ENCODE results near the gene ADAMTS14.

ADAMTS14 gene

DNA sequence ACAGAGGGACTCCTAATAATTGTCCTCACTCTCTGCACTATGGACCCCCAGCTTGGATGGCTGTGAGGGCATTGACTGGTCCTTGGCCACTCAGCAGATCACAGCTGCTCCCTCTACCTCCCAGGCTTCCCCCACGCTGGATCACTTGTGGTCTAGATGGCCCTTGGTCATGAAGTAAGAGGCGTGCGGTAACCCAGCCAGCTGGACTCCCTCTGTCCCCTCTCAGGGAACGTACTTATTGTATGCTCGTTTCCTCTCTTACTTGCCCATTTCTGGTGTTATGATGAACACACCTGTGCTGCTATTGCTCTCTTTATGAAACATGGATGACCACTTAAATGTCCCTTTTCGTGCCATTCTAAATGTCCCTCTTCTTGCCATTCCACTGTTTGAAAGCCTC lies 19.3 kb downstream of the ADAMTS14 start:
- Mint-ChIP-seq H3K4me1 (no peaks in the 10 kb centered on the region), H3K36me3 (no peaks in the 10 kb centered on the region), H3K4me3 (no peak overlapping the region), H3K27ac (no peak overlapping the region), H3K27me3 (peaks cover 7% of the 10 kb centered on the region), H3K9me3 (no peaks in the 10 kb centered on the region)
- no peak for ATAC-seq

DNA sequence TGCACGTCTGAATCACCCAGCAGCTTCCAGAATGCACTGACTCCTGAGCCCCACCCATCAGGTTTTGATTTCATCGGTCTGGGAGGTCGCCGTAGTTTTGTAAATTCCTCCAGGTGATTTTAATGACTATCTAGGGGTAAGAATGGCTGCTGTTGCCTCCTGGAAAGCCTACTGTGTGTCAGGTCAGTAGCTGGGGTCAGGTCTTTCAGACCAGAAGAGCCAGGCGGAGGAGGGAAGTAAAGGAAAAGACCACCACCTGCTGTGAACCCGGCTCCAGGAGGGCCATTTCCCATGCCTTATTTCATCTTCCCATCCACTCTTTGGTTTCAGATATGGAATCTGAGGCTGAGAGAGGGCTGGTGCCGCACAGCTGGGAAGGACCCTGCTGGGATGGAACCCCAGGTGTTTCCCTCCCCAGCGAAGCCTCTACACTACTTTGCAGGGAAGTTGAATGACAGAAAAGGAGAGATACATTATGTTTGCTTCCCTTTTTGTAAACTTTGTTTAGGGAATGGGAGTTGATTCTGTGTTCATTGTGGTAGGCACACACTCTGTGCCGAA lies 19.8 kb downstream of the ADAMTS14 start:
- peaks cover 7% of the 10 kb centered on the region for H3K27me3 Mint-ChIP-seq
- no peaks in the 10 kb centered on the region for H3K4me1 Mint-ChIP-seq

DNA sequence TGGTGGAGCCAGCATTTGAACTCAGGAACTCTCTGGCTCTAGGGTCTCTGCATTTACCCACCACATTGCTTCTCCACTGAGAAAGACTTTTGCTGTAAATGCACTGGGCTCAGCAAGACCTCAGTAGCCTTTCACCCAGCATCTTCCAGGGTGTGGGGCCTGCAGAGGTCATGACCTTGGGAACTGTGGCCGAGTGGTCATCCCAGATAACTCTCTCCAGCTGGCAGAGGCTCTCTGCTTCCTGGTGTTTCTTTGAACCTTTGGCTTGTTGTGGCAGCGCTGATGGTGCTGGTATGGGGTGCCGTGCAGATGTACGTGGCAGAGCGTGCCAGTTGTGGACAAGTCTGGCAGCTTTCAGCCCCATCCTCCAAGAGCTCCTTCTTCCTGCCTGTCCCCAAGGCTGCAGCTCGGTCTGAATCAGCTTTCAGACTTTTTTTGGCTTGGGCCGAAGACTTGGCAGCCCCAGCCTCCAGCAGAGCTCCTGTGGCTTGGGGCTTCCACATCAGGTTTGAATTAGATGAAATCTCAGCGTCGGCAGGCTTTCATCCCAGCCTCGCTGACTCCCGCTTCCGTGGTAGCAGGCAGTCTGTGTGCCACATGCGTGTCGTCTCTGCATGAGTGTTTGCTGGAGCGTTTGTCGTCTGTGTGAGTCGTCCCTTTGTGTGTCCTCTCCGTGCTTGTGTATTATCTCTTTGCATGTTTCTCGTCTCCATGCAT lies 21.5 kb downstream of the ADAMTS14 start:
- Mint-ChIP-seq H3K36me3 (no peaks in the 10 kb centered on the region), H3K27me3 (peaks cover 7% of the 10 kb centered on the region), H3K9me3 (no peaks in the 10 kb centered on the region), H3K4me3 (no peak overlapping the region), H3K4me1 (no peaks in the 10 kb centered on the region), H3K27ac (no peak overlapping the region)
- ATAC-seq: no peak

More for the DNA sequence above, 19.8 kb downstream of the ADAMTS14 start:
- H3K4me3 Mint-ChIP-seq: no peak overlapping the region
- H3K36me3 Mint-ChIP-seq: no peaks in the 10 kb centered on the region
- no peak for ATAC-seq
- no peaks in the 10 kb centered on the region for H3K9me3 Mint-ChIP-seq
- H3K27ac Mint-ChIP-seq: no peak overlapping the region

DNA sequence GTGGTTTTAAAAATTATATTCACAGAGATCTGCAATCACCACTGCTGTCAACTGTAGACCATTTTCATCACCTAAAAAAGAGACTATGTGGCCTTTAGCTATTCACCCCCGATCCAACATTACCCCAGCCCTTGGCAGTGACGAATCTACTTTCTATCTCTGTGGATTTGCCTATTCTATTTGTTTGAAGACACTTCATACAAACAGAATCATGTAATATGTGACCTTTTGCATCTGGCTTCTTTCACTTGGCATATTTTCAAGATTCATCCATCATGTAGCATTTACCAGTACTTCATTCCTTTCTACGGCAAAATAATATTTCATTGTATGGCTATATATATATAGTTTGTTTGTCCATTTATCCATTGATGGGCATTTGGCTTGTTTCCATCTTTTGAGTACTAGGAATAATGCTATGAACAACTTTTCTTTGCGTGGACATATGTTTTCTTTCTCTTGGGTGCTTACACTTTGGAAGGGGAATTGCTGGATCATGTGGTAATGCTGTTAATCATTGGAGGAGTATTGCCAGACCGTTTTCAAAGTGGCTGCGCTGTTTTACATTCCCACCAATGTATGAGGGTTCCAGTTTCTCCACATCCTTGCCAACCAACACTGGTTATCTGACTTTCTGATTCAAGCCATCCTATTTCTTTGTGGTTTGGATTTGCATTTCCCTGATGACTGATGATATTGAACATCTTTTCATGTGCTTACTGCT lies 22.3 kb downstream of the ADAMTS14 start:
- Mint-ChIP-seq H3K4me1 (no peaks in the 10 kb centered on the region), H3K4me3 (no peak overlapping the region), H3K27me3 (peaks cover 7% of the 10 kb centered on the region), H3K36me3 (no peaks in the 10 kb centered on the region), H3K27ac (no peak overlapping the region), H3K9me3 (no peaks in the 10 kb centered on the region)
- no peak for ATAC-seq

DNA sequence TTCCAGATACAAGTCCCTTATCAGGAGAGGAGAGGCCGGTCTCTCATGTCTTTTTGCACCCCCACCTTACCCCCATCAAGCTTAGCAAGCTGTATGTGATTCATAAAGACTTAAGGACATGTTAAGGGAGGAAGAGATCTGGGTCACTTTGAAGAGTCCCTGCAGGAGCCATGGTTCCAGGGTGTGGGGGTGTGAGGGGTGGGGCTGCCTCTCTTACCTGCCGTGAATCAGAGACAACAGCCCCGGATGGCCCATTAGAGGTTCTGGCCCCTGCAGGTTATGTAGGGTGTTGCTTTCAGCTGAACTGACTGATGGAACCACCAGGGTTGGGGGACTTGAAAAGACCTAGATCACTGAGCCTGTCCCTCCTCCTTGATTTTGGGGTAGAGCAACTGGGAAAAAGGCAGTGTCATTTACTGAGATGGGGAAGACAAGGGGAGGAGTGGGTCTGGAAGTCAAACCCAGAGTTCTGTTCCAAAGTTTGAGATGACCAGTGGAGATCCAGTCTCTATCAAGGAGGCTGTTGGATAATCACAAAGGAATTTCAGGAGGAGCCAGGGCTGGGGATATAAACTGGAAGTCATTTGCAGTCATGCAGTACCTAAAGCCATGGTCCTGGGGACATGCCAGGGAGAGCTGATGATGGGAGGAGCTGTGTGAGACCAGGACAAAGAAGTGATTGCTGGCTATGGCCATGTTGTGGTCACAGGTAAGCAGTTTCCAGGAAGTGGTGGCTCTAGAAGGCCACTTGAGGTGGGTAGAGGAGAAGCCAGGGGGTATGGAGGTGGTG lies 23.1 kb downstream of the ADAMTS14 start:
- Mint-ChIP-seq H3K9me3 (no peaks in the 10 kb centered on the region), H3K27ac (no peak overlapping the region), H3K27me3 (peaks cover 7% of the 10 kb centered on the region), H3K4me1 (no peaks in the 10 kb centered on the region), H3K4me3 (no peak overlapping the region), H3K36me3 (no peaks in the 10 kb centered on the region)
- ATAC-seq: no peak

DNA sequence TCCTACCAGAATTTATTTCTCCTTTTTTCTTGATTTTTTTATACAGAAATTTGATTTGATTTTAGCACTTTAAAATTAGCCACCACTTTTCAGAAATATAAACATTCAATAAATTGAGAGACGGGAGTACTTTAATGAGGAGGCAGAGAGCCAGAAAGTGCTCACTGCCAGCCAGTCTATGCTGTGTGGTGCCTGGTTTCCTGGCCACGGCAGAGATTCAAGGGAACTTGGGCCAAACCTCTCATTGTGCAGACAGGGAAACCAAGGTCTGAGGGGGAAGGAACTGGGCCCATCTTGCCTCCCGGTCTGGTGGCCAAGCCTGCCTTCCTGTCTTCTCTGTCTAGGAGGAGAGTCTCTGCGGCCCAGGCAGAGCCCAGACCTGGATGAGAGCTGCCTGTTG lies 25.9 kb downstream of the ADAMTS14 start:
- Mint-ChIP-seq H3K27ac (no peak overlapping the region), H3K4me1 (no peaks in the 10 kb centered on the region), H3K27me3 (no peaks in the 10 kb centered on the region), H3K9me3 (no peaks in the 10 kb centered on the region), H3K4me3 (no peak overlapping the region), H3K36me3 (no peaks in the 10 kb centered on the region)
- ATAC-seq: no peak

DNA sequence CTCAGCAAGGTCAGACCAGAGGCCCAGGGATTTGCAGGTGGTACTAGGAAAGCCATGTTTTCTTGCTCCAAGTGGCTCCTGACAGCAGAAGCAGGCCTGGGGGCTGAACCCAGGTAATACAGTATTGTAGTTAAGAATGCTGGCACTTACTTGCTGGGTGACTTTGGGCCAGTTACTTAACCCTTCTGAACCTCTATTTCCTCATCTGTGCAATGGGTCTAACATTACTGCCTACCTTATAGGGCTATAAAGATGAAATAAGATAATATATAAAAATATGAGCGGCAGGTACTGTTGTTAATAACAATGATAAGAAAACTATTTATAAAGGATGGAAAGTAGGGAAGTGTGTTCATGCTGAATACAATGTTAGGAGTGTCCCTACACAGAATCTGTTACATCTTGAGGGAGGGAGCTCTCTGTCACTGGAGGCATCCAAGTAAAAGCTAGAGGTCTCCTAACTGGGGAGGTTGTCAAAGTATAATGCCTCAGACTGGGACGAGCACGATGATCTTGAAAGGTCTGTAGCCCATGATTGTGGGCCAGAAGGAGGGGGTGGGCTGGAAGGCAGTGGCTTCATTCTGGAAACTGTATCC lies 26.9 kb downstream of the ADAMTS14 start:
- no peaks in the 10 kb centered on the region for H3K9me3 Mint-ChIP-seq
- H3K36me3 Mint-ChIP-seq: no peaks in the 10 kb centered on the region
- H3K27ac Mint-ChIP-seq: no peak overlapping the region

DNA sequence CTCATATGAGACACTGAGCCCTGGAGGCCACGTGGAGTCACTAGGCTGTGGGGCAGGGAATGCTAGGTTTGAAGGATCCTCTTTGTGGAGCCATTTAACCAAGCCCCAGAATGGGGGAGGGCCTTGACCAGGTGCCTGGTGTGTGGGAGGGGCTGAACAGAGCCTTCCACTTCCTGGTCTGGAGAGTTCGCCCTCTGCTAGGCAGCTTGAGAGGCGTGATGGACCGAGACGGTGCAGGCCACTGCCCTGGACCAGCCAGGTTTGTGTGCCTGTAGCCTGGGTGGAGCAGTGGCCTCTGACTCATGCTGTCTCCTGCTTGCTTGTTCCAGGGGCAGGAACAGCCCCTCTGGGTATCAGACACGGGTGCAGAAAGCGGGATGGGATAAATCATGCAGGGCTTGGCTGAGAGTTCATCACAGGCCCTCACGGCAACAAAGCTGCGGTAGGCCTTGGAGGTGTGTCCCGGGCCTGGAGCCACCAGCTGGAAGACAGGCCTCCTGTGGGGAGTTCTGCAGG lies 27.4 kb downstream of the ADAMTS14 start:
- no peaks in the 10 kb centered on the region for H3K36me3 Mint-ChIP-seq
- no peak for ATAC-seq
- H3K9me3 Mint-ChIP-seq: no peaks in the 10 kb centered on the region
- no peaks in the 10 kb centered on the region for H3K4me1 Mint-ChIP-seq
- no peaks in the 10 kb centered on the region for H3K27me3 Mint-ChIP-seq
- no peak overlapping the region for H3K27ac Mint-ChIP-seq
- H3K4me3 Mint-ChIP-seq: no peak overlapping the region

More for the DNA sequence above, 26.9 kb downstream of the ADAMTS14 start:
- no peaks in the 10 kb centered on the region for H3K4me1 Mint-ChIP-seq
- no peaks in the 10 kb centered on the region for H3K27me3 Mint-ChIP-seq
- ATAC-seq: no peak
- no peak overlapping the region for H3K4me3 Mint-ChIP-seq

DNA sequence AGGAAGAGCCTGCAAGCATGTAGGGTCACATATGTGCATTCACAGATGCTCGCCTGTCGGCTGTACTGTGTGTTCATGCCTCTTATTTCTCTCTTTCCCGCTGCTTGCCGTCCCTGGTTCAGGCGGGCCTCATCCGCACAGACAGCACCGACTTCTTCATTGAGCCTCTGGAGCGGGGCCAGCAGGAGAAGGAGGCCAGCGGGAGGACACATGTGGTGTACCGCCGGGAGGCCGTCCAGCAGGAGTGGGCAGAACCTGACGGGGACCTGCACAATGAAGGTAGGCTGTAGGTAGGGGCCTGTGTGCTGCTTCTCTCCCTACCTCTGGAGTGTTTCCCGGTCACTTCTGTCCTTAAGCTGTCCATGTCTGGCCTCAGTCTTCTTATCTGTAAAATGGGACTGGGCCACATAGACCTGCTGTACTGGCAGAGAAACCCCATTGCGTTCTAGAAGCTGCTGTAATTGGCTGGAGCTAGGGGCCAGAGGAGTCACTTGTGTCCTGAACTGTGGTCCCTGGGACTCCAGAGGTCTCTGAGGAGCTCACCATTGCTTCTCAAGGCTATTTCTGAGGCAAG lies 30.0 kb downstream of the ADAMTS14 start:
- Mint-ChIP-seq H3K27ac (no peak overlapping the region), H3K4me3 (no peak overlapping the region), H3K9me3 (no peaks in the 10 kb centered on the region), H3K36me3 (no peaks in the 10 kb centered on the region), H3K4me1 (no peaks in the 10 kb centered on the region), H3K27me3 (no peaks in the 10 kb centered on the region)
- ATAC-seq: no peak

DNA sequence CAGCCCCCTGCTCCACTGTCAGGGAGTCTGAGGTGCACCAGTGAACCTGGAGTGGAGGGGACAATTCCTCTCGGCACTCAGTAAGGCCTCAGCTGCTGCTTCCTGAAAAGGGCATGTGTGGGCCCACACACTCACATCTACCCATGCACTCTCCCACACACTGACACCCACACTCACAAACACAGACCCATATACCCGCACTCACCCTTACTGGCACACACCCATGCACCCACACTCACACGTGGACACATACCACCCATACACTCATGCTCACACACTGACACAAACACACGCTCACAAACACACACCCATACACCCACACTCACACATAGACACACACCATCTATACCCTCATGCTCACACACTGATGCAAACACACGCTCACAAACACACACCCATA lies 31.9 kb downstream of the ADAMTS14 start:
- ATAC-seq: no peak

DNA sequence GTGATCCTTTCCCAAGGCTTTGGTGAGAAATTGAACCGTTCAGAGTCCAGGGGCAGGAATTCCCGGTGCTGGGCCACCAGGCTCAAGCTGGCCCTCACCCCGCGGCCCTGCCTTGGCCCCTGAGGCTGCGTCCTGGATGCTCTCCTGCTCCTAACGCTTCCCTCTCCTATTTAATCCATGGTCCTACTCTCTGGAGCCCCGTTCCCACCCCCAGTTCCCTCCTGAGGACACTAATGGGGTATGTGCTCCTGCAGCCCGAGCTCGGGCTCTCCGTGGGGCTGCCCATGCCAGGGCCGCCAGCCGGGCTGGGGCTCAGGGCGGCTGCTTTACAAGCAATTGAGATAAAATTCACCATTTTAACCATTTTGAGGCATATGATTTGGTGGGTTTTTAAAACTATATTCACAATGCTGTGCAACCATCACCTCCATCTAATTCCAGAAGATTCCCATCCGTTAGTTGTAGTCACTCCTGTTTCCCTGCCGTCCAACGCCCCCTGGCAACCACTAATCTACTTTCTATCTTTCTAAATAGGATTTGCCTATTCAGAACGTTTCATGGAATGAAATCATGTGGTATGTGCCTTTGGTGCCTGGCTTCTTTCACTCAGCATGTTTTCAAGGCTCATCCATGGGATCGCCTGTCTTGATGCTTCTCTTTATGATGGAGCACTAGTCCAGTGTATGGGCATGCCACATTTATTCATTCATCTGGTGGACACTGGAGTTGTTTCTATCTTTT lies 33.0 kb downstream of the ADAMTS14 start:
- H3K36me3 Mint-ChIP-seq: no peaks in the 10 kb centered on the region
- H3K4me3 Mint-ChIP-seq: no peak overlapping the region
- H3K27me3 Mint-ChIP-seq: no peaks in the 10 kb centered on the region
- no peaks in the 10 kb centered on the region for H3K4me1 Mint-ChIP-seq
- no peak overlapping the region for H3K27ac Mint-ChIP-seq
- H3K9me3 Mint-ChIP-seq: no peaks in the 10 kb centered on the region
- ATAC-seq: no peak

More for the DNA sequence above, 31.9 kb downstream of the ADAMTS14 start:
- no peak overlapping the region for H3K27ac Mint-ChIP-seq
- no peaks in the 10 kb centered on the region for H3K36me3 Mint-ChIP-seq
- no peaks in the 10 kb centered on the region for H3K4me1 Mint-ChIP-seq
- H3K4me3 Mint-ChIP-seq: no peak overlapping the region
- no peaks in the 10 kb centered on the region for H3K9me3 Mint-ChIP-seq
- no peaks in the 10 kb centered on the region for H3K27me3 Mint-ChIP-seq

DNA sequence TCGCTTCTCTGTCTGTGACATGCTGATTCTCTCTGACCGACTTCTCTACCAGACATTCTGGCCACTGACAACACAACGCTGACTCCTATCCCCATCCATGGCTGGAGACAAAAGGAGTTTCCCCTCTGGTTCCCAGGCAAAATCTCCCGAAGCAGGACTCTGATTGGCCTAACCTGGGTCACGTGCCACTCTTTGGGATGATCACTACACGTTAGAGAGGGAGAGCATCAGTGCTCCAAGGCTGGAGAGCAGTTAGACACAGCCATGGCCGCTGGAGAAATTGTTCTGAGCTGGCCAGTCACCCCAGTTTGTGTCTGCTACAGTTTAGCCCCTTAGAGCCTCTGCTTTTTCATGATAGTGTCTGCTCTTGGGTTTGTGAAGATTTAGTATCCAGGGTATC lies 38.9 kb downstream of the ADAMTS14 start:
- Mint-ChIP-seq H3K27ac (no peak overlapping the region), H3K9me3 (no peaks in the 10 kb centered on the region), H3K36me3 (no peaks in the 10 kb centered on the region), H3K27me3 (peaks cover 16% of the 10 kb centered on the region), H3K4me1 (peaks cover 11% of the 10 kb centered on the region), H3K4me3 (no peak overlapping the region)
- no peak for ATAC-seq

DNA sequence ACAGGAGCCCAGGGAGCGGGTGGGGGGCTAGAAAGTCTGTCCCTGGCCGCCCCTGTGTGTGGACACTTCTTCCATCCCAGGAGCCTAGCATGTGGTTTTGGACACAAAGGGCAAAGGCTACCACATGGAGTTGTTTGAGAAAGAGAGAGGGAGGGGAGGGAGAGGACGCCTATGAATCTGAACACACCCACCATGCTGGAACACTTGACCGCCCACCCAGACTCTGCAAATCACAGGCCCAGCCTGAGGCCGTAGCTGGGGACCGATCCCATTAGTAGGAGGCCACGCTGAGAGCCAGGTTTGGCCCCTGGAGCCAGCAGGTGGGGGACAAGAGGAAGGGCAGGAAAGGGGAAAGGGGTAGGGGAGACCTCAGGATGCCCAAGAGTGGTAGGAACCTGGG lies 39.6 kb downstream of the ADAMTS14 start:
- no peak for ATAC-seq
- no peaks in the 10 kb centered on the region for H3K9me3 Mint-ChIP-seq
- peaks cover 16% of the 10 kb centered on the region for H3K27me3 Mint-ChIP-seq
- peaks cover 17% of the 10 kb centered on the region for H3K4me1 Mint-ChIP-seq
- H3K36me3 Mint-ChIP-seq: no peaks in the 10 kb centered on the region
- H3K27ac Mint-ChIP-seq: no peak overlapping the region
- H3K4me3 Mint-ChIP-seq: no peak overlapping the region

DNA sequence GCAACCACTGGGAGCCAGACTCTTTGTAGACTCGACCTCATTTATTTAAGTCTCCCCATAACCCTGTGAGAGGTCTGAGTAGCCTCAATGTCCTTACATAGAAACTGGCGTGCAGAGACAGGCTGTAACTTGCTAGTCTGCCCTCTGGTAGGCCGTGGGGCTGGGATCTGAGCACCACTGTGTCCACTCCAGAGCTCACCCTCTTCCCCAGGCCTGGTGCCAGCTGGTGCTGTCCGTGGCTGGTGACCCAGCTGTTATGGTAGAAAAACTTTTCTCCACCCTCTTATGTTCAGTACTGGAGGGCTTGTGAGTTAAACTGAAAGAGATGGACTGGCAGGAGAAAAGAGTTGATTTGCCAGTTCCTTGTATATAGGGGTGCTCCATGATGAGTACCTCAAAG lies 41.9 kb downstream of the ADAMTS14 start:
- Mint-ChIP-seq H3K4me1 (peaks cover 20% of the 10 kb centered on the region), H3K27ac (no peak overlapping the region), H3K4me3 (no peak overlapping the region), H3K36me3 (no peaks in the 10 kb centered on the region), H3K27me3 (peaks cover 16% of the 10 kb centered on the region), H3K9me3 (no peaks in the 10 kb centered on the region)
- no peak for ATAC-seq
